DND-41 (cell line): Measurements from ENCODE around the gene PACS1.

Experiments
- ATAC-seq: fragments of 200-7000 bp; cut with Tn5 transposase; 3 replicates; pipeline ENCODE4 v1.9.1; 2021; ENCODE audit warnings: low read depth; ENCODE audit not compliant: insufficient read depth
- DNase-seq: peaks from one replicate; pipeline ENCODE4 v3.0.0-alpha.2; 2020
- H2AFZ ChIP-seq: 2 replicates; pipeline ENCODE4 v1.6.0; 2012; ENCODE audit warnings: low read depth, low read length
- H3K27ac ChIP-seq: 2 replicates; pipeline ENCODE4 v1.5.1; 2012; ENCODE audit warnings: low read length, inconsistent platforms
- H3K27me3 ChIP-seq: fragments of 200-600 bp; sonication (generic); 2 replicates; pipeline ENCODE4 v1.6.0; 2012; ENCODE audit warnings: low read length, mild to moderate bottlenecking, inconsistent platforms; ENCODE audit not compliant: insufficient read depth, poor library complexity
- H3K36me3 ChIP-seq: 2 replicates; pipeline ENCODE4 v1.5.1; 2012; ENCODE audit warnings: low read length, inconsistent platforms; ENCODE audit not compliant: insufficient read depth
- H3K4me1 ChIP-seq: 2 replicates; pipeline ENCODE4 v1.5.1; 2012; ENCODE audit warnings: mild to moderate bottlenecking, low read length; ENCODE audit not compliant: insufficient read depth
- H3K4me2 ChIP-seq: 2 replicates; pipeline ENCODE4 v1.6.0; 2012; ENCODE audit warnings: mild to moderate bottlenecking, moderate library complexity, low read length, inconsistent platforms; ENCODE audit not compliant: insufficient read depth
- H3K4me3 ChIP-seq, 2 experiments: fragments of 200-600 bp in 1 of 2; shearing (Covaris generic) in 1 of 2; 2 replicates each; pipeline ENCODE4 v1.5.1; 2012 to 2016; ENCODE audit warnings: inconsistent platforms in 2 of 2, low read length in 2 of 2, mild to moderate bottlenecking in 2 of 2, low read depth in 1 of 2, moderate library complexity in 1 of 2
- H3K79me2 ChIP-seq: 2 replicates; pipeline ENCODE4 v1.6.0; 2012; ENCODE audit warnings: low read length, inconsistent platforms; ENCODE audit not compliant: insufficient read depth
- H3K9ac ChIP-seq: 2 replicates; pipeline ENCODE4 v1.6.0; 2012; ENCODE audit warnings: low read depth, mild to moderate bottlenecking, inconsistent platforms, low read length, moderate library complexity
- H3K9me3 ChIP-seq: 2 replicates; pipeline ENCODE4 v1.5.1; 2012; ENCODE audit warnings: low read length, moderate library complexity, mild to moderate bottlenecking, inconsistent platforms; ENCODE audit not compliant: insufficient read depth, severe bottlenecking
- H4K20me1 ChIP-seq: 2 replicates; pipeline ENCODE4 v1.6.0; 2012; ENCODE audit warnings: low read length; ENCODE audit not compliant: insufficient read depth
- CTCF ChIP-seq: IDR thresholded peaks from 2 replicates; pipeline ENCODE4 v1.5.1; 2012; ENCODE audit warnings: borderline replicate concordance, low read length, moderate library complexity, mild to moderate bottlenecking; ENCODE audit not compliant: poor library complexity, severe bottlenecking; ENCODE audit errors: extremely low read depth
- EZH2 ChIP-seq: IDR thresholded peaks from 3 replicates; pipeline ENCODE4 v1.6.1; 2012; ENCODE audit warnings: borderline replicate concordance, low read depth, mild to moderate bottlenecking, moderate library complexity, low read length, inconsistent platforms; ENCODE audit not compliant: severe bottlenecking

The PACS1 gene

DNA sequence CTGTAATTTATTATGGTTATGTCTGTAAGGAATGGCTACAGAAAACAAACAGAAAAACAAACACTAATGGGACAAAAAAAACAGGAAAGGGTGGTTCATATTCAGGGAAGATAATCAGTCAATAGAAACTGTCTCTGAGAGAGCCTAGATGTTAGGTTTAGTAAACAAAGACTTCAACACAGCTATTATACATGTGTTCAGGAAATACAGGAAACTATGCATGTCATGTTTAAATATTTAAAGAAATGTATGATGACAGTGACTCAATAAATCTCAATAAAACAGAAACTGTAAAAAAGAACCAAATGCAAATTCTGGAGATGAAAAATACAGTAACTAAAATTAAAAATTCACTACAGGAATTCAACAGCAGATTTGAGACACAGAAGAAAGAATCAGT lies 76.0 kb downstream of the PACS1 start:
- ATAC-seq (no peak), DNase-seq (no peak)
- Histone ChIP-seq H3K36me3 (no peaks in the 10 kb centered on the region), H3K4me3 (no peak overlapping the region), H3K79me2 (no peaks in the 10 kb centered on the region), H3K9ac (no peak overlapping the region), H4K20me1 (no peaks in the 10 kb centered on the region), H2AFZ (no peak overlapping the region), H3K27me3 (no peaks in the 10 kb centered on the region), H3K4me1 (no peaks in the 10 kb centered on the region), H3K4me2 (no peak overlapping the region), H3K27ac (no peak overlapping the region), H3K9me3 (no peaks in the 10 kb centered on the region)
- no peak for TF ChIP-seq EZH2
- no peak for TF ChIP-seq CTCF

- no peaks in the 10 kb centered on the region for H4K20me1 ChIP-seq
- no peak overlapping the region for H3K4me3 ChIP-seq
- no peak for DNase-seq
- no peaks in the 10 kb centered on the region for H3K79me2 ChIP-seq
- H3K27ac ChIP-seq, result no peak overlapping the region
- H3K27me3 ChIP-seq, result no peaks in the 10 kb centered on the region
- TF ChIP-seq EZH2, result no peak
- H3K9ac ChIP-seq, result no peak overlapping the region
- no peaks in the 10 kb centered on the region for H3K4me1 ChIP-seq
- H3K36me3 ChIP-seq, result no peaks in the 10 kb centered on the region
- ATAC-seq, result no peak
- no peak overlapping the region for H3K4me2 ChIP-seq
- no peak overlapping the region for H2AFZ ChIP-seq
- no peaks in the 10 kb centered on the region for H3K9me3 ChIP-seq
Observed at GRCh38 chr11:66146940-66147339, 76.9 kb downstream of the PACS1 start.

GRCh38 chr11:66150140-66150539 lies 80.1 kb downstream of the PACS1 start:
- TF ChIP-seq EZH2 (no peak), CTCF (no peak)
- Histone ChIP-seq H3K9ac (no peak overlapping the region), H3K4me2 (no peak overlapping the region), H3K9me3 (no peaks in the 10 kb centered on the region), H3K27me3 (no peaks in the 10 kb centered on the region), H3K36me3 (no peaks in the 10 kb centered on the region), H3K27ac (no peak overlapping the region), H4K20me1 (no peaks in the 10 kb centered on the region), H3K4me1 (no peaks in the 10 kb centered on the region), H2AFZ (no peak overlapping the region), H3K4me3 (no peak overlapping the region), H3K79me2 (no peaks in the 10 kb centered on the region)
- ATAC-seq (no peak), DNase-seq (no peak)

DNA sequence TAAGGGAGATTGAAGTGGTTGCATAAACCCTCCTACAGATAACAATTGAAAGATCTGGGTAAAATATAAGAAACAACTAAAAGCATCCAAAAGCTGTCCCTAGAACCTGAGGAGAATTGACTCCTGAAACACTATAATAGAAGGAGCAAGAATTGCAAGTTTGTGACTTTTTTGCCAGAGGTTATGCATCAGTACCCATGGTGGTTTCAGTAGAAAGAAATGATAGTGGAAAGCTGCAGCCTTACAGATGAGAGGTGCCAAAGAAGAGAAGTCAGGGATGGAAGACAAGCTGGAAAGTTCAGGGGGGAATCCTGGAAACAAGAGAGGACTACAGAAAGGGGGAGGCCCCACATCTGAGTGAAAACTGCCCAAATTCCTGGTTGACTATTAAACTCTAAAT lies 80.7 kb downstream of the PACS1 start:
- no peak overlapping the region for H2AFZ ChIP-seq
- H4K20me1 ChIP-seq, result no peaks in the 10 kb centered on the region
- no peak overlapping the region for H3K4me3 ChIP-seq
- no peaks in the 10 kb centered on the region for H3K4me1 ChIP-seq
- H3K36me3 ChIP-seq, result no peaks in the 10 kb centered on the region
- H3K27me3 ChIP-seq, result no peaks in the 10 kb centered on the region
- no peak overlapping the region for H3K27ac ChIP-seq
- no peak overlapping the region for H3K9ac ChIP-seq
- TF ChIP-seq EZH2 (no peak), CTCF (no peak)
- ATAC-seq (no peak), DNase-seq (no peak)
- H3K4me2 ChIP-seq, result no peak overlapping the region
- H3K79me2 ChIP-seq, result no peaks in the 10 kb centered on the region
- H3K9me3 ChIP-seq, result no peaks in the 10 kb centered on the region
